ENCODE measurements around the gene SGCB. TPM values are rescaled to one million over a fixed set of nuclear protein-coding genes. Genes with fewer than 3 reads are reported as not detected.

The SGCB gene
- polyA plus RNA-seq, 1 donor, result 28.8 TPM

DNA sequence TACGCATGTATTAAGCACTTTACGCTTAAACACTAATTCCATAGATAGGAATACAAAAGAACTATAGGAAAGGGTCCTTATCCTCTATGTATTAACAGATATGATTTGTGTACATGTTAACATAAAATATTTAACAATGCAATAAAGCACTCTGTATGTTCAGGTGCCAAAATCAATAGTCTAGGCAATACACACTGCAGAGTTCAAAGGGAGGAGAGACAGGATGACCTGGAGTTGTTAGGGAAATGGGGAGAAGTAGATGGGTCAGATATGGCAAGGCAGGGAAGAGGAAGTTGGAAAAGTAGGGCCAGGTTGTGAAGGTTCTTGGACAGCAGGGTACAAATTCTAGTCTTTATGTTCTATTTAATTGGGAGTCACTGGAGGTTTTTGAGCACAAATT is 2.9 kb downstream of the SGCB start:
- no peak for DNase-seq
- Histone ChIP-seq H3K27me3 (ENCODE audit: control insufficient read depth, insufficient read depth, low read length) (no peaks in the 10 kb centered on the region), H3K4me1 (ENCODE audit: control insufficient read depth, insufficient read depth, low read length) (peaks cover 14% of the 10 kb centered on the region), H3K9me3 (ENCODE audit: control insufficient read depth, low read depth, low read length) (no peaks in the 10 kb centered on the region), H3K4me3 (ENCODE audit: low read length) (no peak overlapping the region), H3K36me3 (ENCODE audit: control insufficient read depth, insufficient read depth, low read length) (peaks cover 10% of the 10 kb centered on the region), H3K27ac (ENCODE audit: low read length) (no peak overlapping the region)
- no CpG with 5 or more reads among the region's 2 CpGs for WGBS (ENCODE audit: insufficient coverage, low lambda C conversion rate)

GRCh38 chr4:52032005-52032404 is 6.1 kb downstream of the SGCB start:
- H3K4me1 ChIP-seq (ENCODE audit: control insufficient read depth, insufficient read depth, low read length), result peaks cover 14% of the 10 kb centered on the region
- H3K36me3 ChIP-seq (ENCODE audit: control insufficient read depth, insufficient read depth, low read length), result peaks cover 26% of the 10 kb centered on the region
- no peak overlapping the region for H3K4me3 ChIP-seq (ENCODE audit: low read length)
- no CpG with 5 or more reads among the region's 1 CpG for WGBS (ENCODE audit: insufficient coverage, low lambda C conversion rate)
- no peaks in the 10 kb centered on the region for H3K9me3 ChIP-seq (ENCODE audit: control insufficient read depth, low read depth, low read length)
- no peaks in the 10 kb centered on the region for H3K27me3 ChIP-seq (ENCODE audit: control insufficient read depth, insufficient read depth, low read length)
- no peak overlapping the region for H3K27ac ChIP-seq (ENCODE audit: low read length)
- DNase-seq, result no peak

GRCh38 chr4:52028970-52029369 is 9.1 kb downstream of the SGCB start:
- no peaks in the 10 kb centered on the region for H3K9me3 ChIP-seq (ENCODE audit: control insufficient read depth, low read depth, low read length)
- H3K27ac ChIP-seq (ENCODE audit: low read length), result no peak overlapping the region
- DNase-seq, result no peak
- peaks cover 34% of the 10 kb centered on the region for H3K36me3 ChIP-seq (ENCODE audit: control insufficient read depth, insufficient read depth, low read length)
- H3K4me3 ChIP-seq (ENCODE audit: low read length), result no peak overlapping the region
- WGBS (ENCODE audit: insufficient coverage, low lambda C conversion rate), result no CpG with 5 or more reads among the region's 1 CpG
- H3K27me3 ChIP-seq (ENCODE audit: control insufficient read depth, insufficient read depth, low read length), result no peaks in the 10 kb centered on the region
- no peaks in the 10 kb centered on the region for H3K4me1 ChIP-seq (ENCODE audit: control insufficient read depth, insufficient read depth, low read length)

GRCh38 chr4:52019936-52020657 is 18.0 kb downstream of the SGCB start, which contains the start of gene LRRC66:
Gene LRRC66, minus strand, starts transcription at chr4:52020363. Its CDS starts 2,750 bp downstream, at chr4:52017613.
- Histone ChIP-seq H3K27ac (ENCODE audit: low read length) (peak within 1 kb of the TSS; percentile 82), H3K9me3 (ENCODE audit: control insufficient read depth, low read depth, low read length) (no peaks in the 10 kb centered on the region), H3K4me1 (ENCODE audit: control insufficient read depth, insufficient read depth, low read length) (peaks cover 21% of the 10 kb centered on the region), H3K27me3 (ENCODE audit: control insufficient read depth, insufficient read depth, low read length) (no peaks in the 10 kb centered on the region), H3K4me3 (ENCODE audit: low read length) (no peak within 1 kb of the TSS), H3K36me3 (ENCODE audit: control insufficient read depth, insufficient read depth, low read length) (peaks cover 15% of the 10 kb centered on the region)
- WGBS (ENCODE audit: insufficient coverage, low lambda C conversion rate), result no CpG with 5 or more reads among the region's 6 CpGs
- peak in 1 of 2 donors; percentile 71 for DNase-seq

GRCh38 chr4:52017814-52018213 is 20.3 kb downstream of the SGCB start:
- Histone ChIP-seq H3K36me3 (ENCODE audit: control insufficient read depth, insufficient read depth, low read length) (peaks cover 6% of the 10 kb centered on the region), H3K4me1 (ENCODE audit: control insufficient read depth, insufficient read depth, low read length) (peaks cover 28% of the 10 kb centered on the region), H3K27ac (ENCODE audit: low read length) (peak overlapping the region; percentile 82), H3K9me3 (ENCODE audit: control insufficient read depth, low read depth, low read length) (no peaks in the 10 kb centered on the region), H3K27me3 (ENCODE audit: control insufficient read depth, insufficient read depth, low read length) (no peaks in the 10 kb centered on the region), H3K4me3 (ENCODE audit: low read length) (no peak overlapping the region)
- DNase-seq, result peak; percentile 62 to 87
- WGBS (ENCODE audit: insufficient coverage, low lambda C conversion rate), result no CpG with 5 or more reads among the region's 1 CpG

- H3K27me3 ChIP-seq (ENCODE audit: control insufficient read depth, insufficient read depth, low read length), result no peaks in the 10 kb centered on the region
- peak overlapping the region; percentile 82 for H3K27ac ChIP-seq (ENCODE audit: low read length)
- no peaks in the 10 kb centered on the region for H3K9me3 ChIP-seq (ENCODE audit: control insufficient read depth, low read depth, low read length)
- H3K36me3 ChIP-seq (ENCODE audit: control insufficient read depth, insufficient read depth, low read length), result no peaks in the 10 kb centered on the region
- H3K4me1 ChIP-seq (ENCODE audit: control insufficient read depth, insufficient read depth, low read length), result peaks cover 32% of the 10 kb centered on the region
- 60% methylated on average over 1 of the region's 3 CpGs for WGBS (ENCODE audit: insufficient coverage, low lambda C conversion rate)
- H3K4me3 ChIP-seq (ENCODE audit: low read length), result peak overlapping the region; percentile 19
- peak; percentile 47 to 78 for DNase-seq
Measured at GRCh38 chr4:52016981-52017380, 21.1 kb downstream of the SGCB start.

GRCh38 chr4:52015366-52015765 is 22.7 kb downstream of the SGCB start:
- no peaks in the 10 kb centered on the region for H3K36me3 ChIP-seq (ENCODE audit: control insufficient read depth, insufficient read depth, low read length)
- H3K4me1 ChIP-seq (ENCODE audit: control insufficient read depth, insufficient read depth, low read length), result peaks cover 45% of the 10 kb centered on the region
- H3K27ac ChIP-seq (ENCODE audit: low read length), result peak overlapping the region; percentile 82
- H3K9me3 ChIP-seq (ENCODE audit: control insufficient read depth, low read depth, low read length), result no peaks in the 10 kb centered on the region
- peak in 1 of 2 donors; percentile 55 for DNase-seq
- no peak overlapping the region for H3K4me3 ChIP-seq (ENCODE audit: low read length)
- 40% methylated on average over 1 of the region's 7 CpGs for WGBS (ENCODE audit: insufficient coverage, low lambda C conversion rate)
- no peaks in the 10 kb centered on the region for H3K27me3 ChIP-seq (ENCODE audit: control insufficient read depth, insufficient read depth, low read length)

- DNase-seq, result peak in 1 of 2 donors; percentile 34
- Histone ChIP-seq H3K9me3 (ENCODE audit: control insufficient read depth, low read depth, low read length) (no peaks in the 10 kb centered on the region), H3K27me3 (ENCODE audit: control insufficient read depth, insufficient read depth, low read length) (no peaks in the 10 kb centered on the region), H3K27ac (ENCODE audit: low read length) (peak overlapping the region; percentile 82), H3K4me3 (ENCODE audit: low read length) (no peak overlapping the region), H3K4me1 (ENCODE audit: control insufficient read depth, insufficient read depth, low read length) (peaks cover 43% of the 10 kb centered on the region), H3K36me3 (ENCODE audit: control insufficient read depth, insufficient read depth, low read length) (no peaks in the 10 kb centered on the region)
- WGBS (ENCODE audit: insufficient coverage, low lambda C conversion rate), result no CpG with 5 or more reads among the region's 1 CpG
Measured at GRCh38 chr4:52014903-52015302, 23.2 kb downstream of the SGCB start.

GRCh38 chr4:52012651-52013050 is 25.4 kb downstream of the SGCB start:
- Histone ChIP-seq H3K4me3 (ENCODE audit: low read length) (no peak overlapping the region), H3K27me3 (ENCODE audit: control insufficient read depth, insufficient read depth, low read length) (no peaks in the 10 kb centered on the region), H3K36me3 (ENCODE audit: control insufficient read depth, insufficient read depth, low read length) (no peaks in the 10 kb centered on the region), H3K9me3 (ENCODE audit: control insufficient read depth, low read depth, low read length) (no peaks in the 10 kb centered on the region), H3K27ac (ENCODE audit: low read length) (peak overlapping the region; percentile 78), H3K4me1 (ENCODE audit: control insufficient read depth, insufficient read depth, low read length) (peaks cover 27% of the 10 kb centered on the region)
- WGBS (ENCODE audit: insufficient coverage, low lambda C conversion rate), result 0% methylated on average over 1 of the region's 1 CpG
- peak in 1 of 2 donors; percentile 76 for DNase-seq

DNA sequence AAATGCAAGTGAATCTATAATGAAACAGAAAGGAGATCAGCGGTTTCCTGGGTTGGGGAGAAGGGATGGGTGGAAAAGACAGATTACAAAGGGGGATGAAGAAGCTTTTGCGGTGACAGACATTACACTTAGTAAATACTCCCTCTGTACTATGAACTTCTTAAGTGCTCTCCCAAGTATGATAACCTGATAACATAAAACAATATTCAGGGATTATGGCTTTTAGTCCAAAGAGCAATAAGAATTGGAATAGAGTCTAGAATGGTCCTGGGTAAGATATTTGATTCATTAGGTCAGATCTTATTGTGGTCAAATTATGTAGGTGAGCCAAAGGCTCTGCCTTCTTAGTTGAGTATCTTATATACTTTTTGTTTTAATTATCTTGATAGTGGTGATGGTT is 27.1 kb downstream of the SGCB start:
- peak in 1 of 2 donors; percentile 57 for DNase-seq
- peaks cover 27% of the 10 kb centered on the region for H3K4me1 ChIP-seq (ENCODE audit: control insufficient read depth, insufficient read depth, low read length)
- no peaks in the 10 kb centered on the region for H3K36me3 ChIP-seq (ENCODE audit: control insufficient read depth, insufficient read depth, low read length)
- no peaks in the 10 kb centered on the region for H3K9me3 ChIP-seq (ENCODE audit: control insufficient read depth, low read depth, low read length)
- peak overlapping the region; percentile 78 for H3K27ac ChIP-seq (ENCODE audit: low read length)
- no peaks in the 10 kb centered on the region for H3K27me3 ChIP-seq (ENCODE audit: control insufficient read depth, insufficient read depth, low read length)
- H3K4me3 ChIP-seq (ENCODE audit: low read length), result no peak overlapping the region
- WGBS (ENCODE audit: insufficient coverage, low lambda C conversion rate), result 33% methylated on average over 1 of the region's 2 CpGs

DNA sequence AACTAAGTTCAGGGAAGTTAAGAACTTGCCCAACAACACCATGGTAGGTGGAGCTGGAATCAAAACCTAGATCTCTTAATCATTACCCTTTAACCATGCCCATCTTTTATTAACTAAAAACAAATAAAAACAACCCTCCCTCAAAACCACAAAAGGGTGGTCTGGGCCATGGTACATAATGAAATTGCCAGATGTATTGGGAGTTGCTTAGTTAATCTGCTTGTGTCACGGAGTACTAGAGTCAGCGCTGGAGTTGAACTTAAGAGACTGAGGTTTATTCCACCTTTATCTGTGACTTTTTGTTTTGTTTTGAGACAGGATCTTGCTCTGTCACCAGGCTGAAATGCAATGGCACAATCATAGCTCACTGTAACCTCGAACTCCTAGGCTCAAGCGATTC is 31.2 kb downstream of the SGCB start:
- H3K4me3 ChIP-seq (ENCODE audit: low read length), result no peak overlapping the region
- WGBS (ENCODE audit: insufficient coverage, low lambda C conversion rate), result no CpG with 5 or more reads among the region's 4 CpGs
- no peak overlapping the region for H3K27ac ChIP-seq (ENCODE audit: low read length)
- peaks cover 3% of the 10 kb centered on the region for H3K36me3 ChIP-seq (ENCODE audit: control insufficient read depth, insufficient read depth, low read length)
- DNase-seq, result no peak
- H3K4me1 ChIP-seq (ENCODE audit: control insufficient read depth, insufficient read depth, low read length), result peaks cover 15% of the 10 kb centered on the region
- H3K9me3 ChIP-seq (ENCODE audit: control insufficient read depth, low read depth, low read length), result no peaks in the 10 kb centered on the region
- no peaks in the 10 kb centered on the region for H3K27me3 ChIP-seq (ENCODE audit: control insufficient read depth, insufficient read depth, low read length)
